Muscle layer of duodenum (tissue), 2 donors: Measurements from ENCODE around the gene OR2T29.
"Not testable (repeated sequence)": the region's sequence is repeated elsewhere in the genome, so short reads cannot be mapped to it uniquely, and the experiment has no call there.

Experiments used
- H3K27ac ChIP-seq: one replicate; pipeline ENCODE4 v1.7.0; 2013; ENCODE audit warnings: mild to moderate bottlenecking, low read length
- H3K27me3 ChIP-seq: one replicate; pipeline ENCODE4 v1.7.0; 2013; ENCODE audit warnings: low read depth, mild to moderate bottlenecking, control low read depth, low read length
- H3K36me3 ChIP-seq, 2 donors: one replicate each; pipeline ENCODE4 v1.7.0; 2013; ENCODE audit warnings: low read length in 2 of 2, control low read depth in 1 of 2, mild to moderate bottlenecking in 1 of 2; ENCODE audit not compliant: insufficient read depth in 2 of 2, control insufficient read depth in 1 of 2
- H3K4me1 ChIP-seq, 2 donors: one replicate each; pipeline ENCODE4 v1.7.0; 2013; ENCODE audit warnings: low read length in 2 of 2, mild to moderate bottlenecking in 2 of 2, control low read depth in 1 of 2, moderate library complexity in 1 of 2; ENCODE audit not compliant: insufficient read depth in 2 of 2, control insufficient read depth in 1 of 2
- H3K4me3 ChIP-seq, 2 donors: one replicate each; pipeline ENCODE4 v1.7.0; 2013; ENCODE audit warnings: low read length in 2 of 2, low read depth in 1 of 2, mild to moderate bottlenecking in 1 of 2
- H3K9me3 ChIP-seq, 2 donors: one replicate each; pipeline ENCODE4 v1.7.0; 2013; ENCODE audit warnings: low read length in 2 of 2, control low read depth in 1 of 2, mild to moderate bottlenecking in 1 of 2; ENCODE audit not compliant: control insufficient read depth in 1 of 2
- donor health status: healthy.

Gene OR2T29

GRCh38 chr1:248574657-248575056 is 12.1 kb upstream of the OR2T29 start, which contains the start of gene OR2T34:
Gene OR2T34 (minus strand): TSS chr1:248574757. CDS start chr1:248574757, 0 bp downstream.
- not testable (repeated sequence) for H3K9me3 ChIP-seq, H3K36me3 ChIP-seq, H3K27ac ChIP-seq, H3K27me3 ChIP-seq, H3K4me1 ChIP-seq, H3K4me3 ChIP-seq

GRCh38 chr1:248573856-248574255 is 11.3 kb upstream of the OR2T29 start:
- not testable (repeated sequence) for H3K27ac ChIP-seq, H3K4me3 ChIP-seq, H3K36me3 ChIP-seq, H3K27me3 ChIP-seq, H3K4me1 ChIP-seq, H3K9me3 ChIP-seq

GRCh38 chr1:248572049-248572448 is 9.5 kb upstream of the OR2T29 start:
- not testable (repeated sequence) for H3K36me3 ChIP-seq, H3K9me3 ChIP-seq, H3K4me3 ChIP-seq

GRCh38 chr1:248570811-248571210 is 8.2 kb upstream of the OR2T29 start:
- not testable (repeated sequence) for H3K4me1 ChIP-seq, H3K9me3 ChIP-seq, H3K27ac ChIP-seq, H3K4me3 ChIP-seq, H3K36me3 ChIP-seq, H3K27me3 ChIP-seq

More at GRCh38 chr1:248572049-248572448, 9.5 kb upstream of the OR2T29 start:
- H3K4me1 ChIP-seq, H3K27ac ChIP-seq, H3K27me3 ChIP-seq: not testable (repeated sequence)

- H3K4me1 ChIP-seq, H3K4me3 ChIP-seq, H3K27ac ChIP-seq, H3K9me3 ChIP-seq, H3K36me3 ChIP-seq, H3K27me3 ChIP-seq: not testable (repeated sequence)
Observed at GRCh38 chr1:248569049-248569448, 6.5 kb upstream of the OR2T29 start.

GRCh38 chr1:248565530-248566373 is 3.2 kb upstream of the OR2T29 start:
- H3K27ac ChIP-seq, H3K27me3 ChIP-seq, H3K4me3 ChIP-seq, H3K36me3 ChIP-seq, H3K4me1 ChIP-seq, H3K9me3 ChIP-seq: not testable (repeated sequence)

- H3K4me1 ChIP-seq, H3K4me3 ChIP-seq, H3K9me3 ChIP-seq, H3K27ac ChIP-seq, H3K36me3 ChIP-seq, H3K27me3 ChIP-seq: not testable (repeated sequence)
Observed at GRCh38 chr1:248551027-248551426, 11.5 kb downstream of the OR2T29 start.

- H3K27me3 ChIP-seq, H3K4me3 ChIP-seq, H3K4me1 ChIP-seq: not testable (repeated sequence)
Observed at GRCh38 chr1:248547383-248547782, 15.2 kb downstream of the OR2T29 start.

GRCh38 chr1:248537449-248537848 is 25.1 kb downstream of the OR2T29 start:
- H3K27ac ChIP-seq, H3K9me3 ChIP-seq, H3K27me3 ChIP-seq, H3K4me3 ChIP-seq, H3K4me1 ChIP-seq, H3K36me3 ChIP-seq: not testable (repeated sequence)

More at GRCh38 chr1:248547383-248547782, 15.2 kb downstream of the OR2T29 start:
- H3K36me3 ChIP-seq, H3K27ac ChIP-seq, H3K9me3 ChIP-seq: not testable (repeated sequence)

- Histone ChIP-seq H3K27me3 (no peaks in the 10 kb centered on the region), H3K9me3 (peaks cover 0 to 4% of the 10 kb centered on the region in 2 donors), H3K4me1 (no peaks in the 10 kb centered on the region), H3K36me3 (no peaks in the 10 kb centered on the region), H3K27ac (no peak overlapping the region), H3K4me3 (no peak overlapping the region)
Observed at GRCh38 chr1:248521856-248522255, 40.7 kb downstream of the OR2T29 start.

GRCh38 chr1:248510217-248510616 is 52.4 kb downstream of the OR2T29 start:
- H3K27ac ChIP-seq, H3K36me3 ChIP-seq, H3K9me3 ChIP-seq, H3K4me3 ChIP-seq, H3K27me3 ChIP-seq, H3K4me1 ChIP-seq: not testable (repeated sequence)

- not testable (repeated sequence) for H3K4me1 ChIP-seq, H3K27ac ChIP-seq, H3K4me3 ChIP-seq, H3K9me3 ChIP-seq, H3K27me3 ChIP-seq, H3K36me3 ChIP-seq
Observed at GRCh38 chr1:248507773-248508172, 54.8 kb downstream of the OR2T29 start, which contains the start of gene OR2G6. Gene OR2G6 (plus strand): TSS chr1:248508073. CDS start chr1:248521647, 13,574 bp downstream.
